Rectal smooth muscle tissue (tissue), 1 donor: Measurements from ENCODE around the gene COBL.

Experiments
- H3K27ac ChIP-seq: one replicate; pipeline ENCODE4 v1.7.0; 2013; ENCODE audit warnings: low read depth, low read length, inconsistent platforms
- H3K27me3 ChIP-seq: one replicate; pipeline ENCODE4 v1.7.0; 2013; ENCODE audit warnings: low read length; ENCODE audit not compliant: control insufficient read depth, insufficient read depth
- H3K36me3 ChIP-seq: one replicate; pipeline ENCODE4 v1.7.0; 2013; ENCODE audit warnings: low read length; ENCODE audit not compliant: control insufficient read depth, insufficient read depth
- H3K4me1 ChIP-seq: one replicate; pipeline ENCODE4 v1.7.0; 2013; ENCODE audit warnings: low read length; ENCODE audit not compliant: control insufficient read depth, insufficient read depth
- H3K4me3 ChIP-seq: one replicate; pipeline ENCODE4 v1.7.0; 2013; ENCODE audit warnings: low read length
- H3K9ac ChIP-seq: one replicate; pipeline ENCODE4 v1.7.0; 2013; ENCODE audit warnings: low read length

Gene COBL

DNA sequence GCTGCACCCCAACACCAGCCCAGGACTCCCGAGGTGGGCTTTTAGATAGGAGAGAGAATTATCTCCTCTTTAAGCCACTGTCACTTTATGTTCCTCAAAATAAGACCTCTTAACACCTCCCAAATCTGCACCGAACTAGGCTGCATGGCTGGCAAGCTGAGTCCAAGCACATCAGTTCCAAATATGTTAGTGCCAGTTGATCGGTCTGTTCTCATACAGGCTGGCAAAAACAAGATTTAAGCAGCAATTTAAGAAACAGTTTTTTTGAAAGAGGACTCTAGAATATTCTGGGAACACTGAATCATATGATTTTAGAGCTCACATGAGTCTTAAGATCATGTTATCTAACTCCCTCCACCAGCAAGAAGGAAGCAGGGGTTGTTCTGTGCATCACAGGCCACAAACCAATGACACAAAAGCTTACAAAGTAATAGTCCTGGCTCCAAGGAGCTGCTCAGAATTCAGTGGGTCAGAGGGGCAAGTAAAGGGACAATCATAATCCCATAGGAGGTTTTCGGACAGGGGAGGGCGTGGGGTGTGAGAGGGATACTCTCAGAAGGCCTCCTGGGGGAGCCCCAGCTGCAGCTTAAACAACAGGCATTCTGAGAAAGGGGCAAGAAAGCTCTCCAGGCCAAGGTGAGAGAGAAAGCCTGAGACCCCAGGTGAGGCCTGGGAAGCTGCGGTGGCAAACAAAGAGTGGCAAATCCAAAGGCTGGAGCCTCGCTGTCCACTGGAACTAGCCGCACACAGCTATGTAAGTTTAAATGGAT, 7.1 kb downstream of the COBL start:
- H3K27me3 ChIP-seq = no peaks in the 10 kb centered on the region
- H3K9ac ChIP-seq = no peak overlapping the region

DNA sequence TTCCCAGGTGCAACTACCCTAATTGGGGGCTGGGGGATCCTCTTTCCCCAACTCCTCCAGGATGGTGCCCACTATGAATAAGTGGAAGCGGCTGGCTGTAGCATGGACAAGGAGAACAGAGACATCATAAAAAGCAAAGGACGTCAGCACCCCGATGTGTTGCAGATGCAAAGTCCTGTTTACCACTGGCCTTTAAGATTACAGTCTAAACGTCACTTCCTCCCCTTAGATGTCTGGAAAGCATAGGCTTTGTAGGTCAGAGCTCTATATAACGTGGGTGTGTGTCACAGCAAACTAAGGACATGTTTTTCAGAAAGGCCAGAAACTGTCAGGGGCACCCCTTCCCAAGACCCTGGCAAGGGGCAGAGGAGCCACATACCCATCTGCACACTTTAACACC, 7.9 kb downstream of the COBL start:
- no peak overlapping the region for H3K27ac ChIP-seq
- H3K4me1 ChIP-seq = no peaks in the 10 kb centered on the region
- no peaks in the 10 kb centered on the region for H3K27me3 ChIP-seq
- no peak overlapping the region for H3K4me3 ChIP-seq
- H3K9ac ChIP-seq = no peak overlapping the region
- no peaks in the 10 kb centered on the region for H3K36me3 ChIP-seq

More for the DNA sequence above, 7.1 kb downstream of the COBL start:
- Histone ChIP-seq H3K4me1 (no peaks in the 10 kb centered on the region), H3K4me3 (no peak overlapping the region), H3K36me3 (no peaks in the 10 kb centered on the region), H3K27ac (no peak overlapping the region)

DNA sequence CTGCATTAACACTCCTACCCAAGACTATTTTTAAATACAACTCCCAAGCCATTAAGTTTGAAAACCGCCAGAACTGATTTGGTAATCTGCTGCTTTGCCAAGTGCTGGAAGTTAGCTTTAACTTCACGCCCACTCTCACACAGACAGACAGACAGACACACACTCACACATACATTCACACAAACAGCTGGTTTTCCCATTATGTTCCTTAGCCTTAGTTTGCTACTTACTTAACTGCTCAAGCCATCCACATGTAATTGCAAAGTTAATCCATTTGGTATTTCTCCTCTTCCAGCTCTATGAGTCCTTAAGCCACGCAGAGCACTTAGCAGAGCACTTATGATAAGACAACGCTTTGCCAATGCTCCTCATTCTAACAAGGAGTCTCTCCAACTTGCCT, 8.3 kb downstream of the COBL start:
- no peak overlapping the region for H3K4me3 ChIP-seq
- no peaks in the 10 kb centered on the region for H3K4me1 ChIP-seq
- H3K27ac ChIP-seq = no peak overlapping the region
- H3K9ac ChIP-seq = no peak overlapping the region
- H3K27me3 ChIP-seq = no peaks in the 10 kb centered on the region
- no peaks in the 10 kb centered on the region for H3K36me3 ChIP-seq

DNA sequence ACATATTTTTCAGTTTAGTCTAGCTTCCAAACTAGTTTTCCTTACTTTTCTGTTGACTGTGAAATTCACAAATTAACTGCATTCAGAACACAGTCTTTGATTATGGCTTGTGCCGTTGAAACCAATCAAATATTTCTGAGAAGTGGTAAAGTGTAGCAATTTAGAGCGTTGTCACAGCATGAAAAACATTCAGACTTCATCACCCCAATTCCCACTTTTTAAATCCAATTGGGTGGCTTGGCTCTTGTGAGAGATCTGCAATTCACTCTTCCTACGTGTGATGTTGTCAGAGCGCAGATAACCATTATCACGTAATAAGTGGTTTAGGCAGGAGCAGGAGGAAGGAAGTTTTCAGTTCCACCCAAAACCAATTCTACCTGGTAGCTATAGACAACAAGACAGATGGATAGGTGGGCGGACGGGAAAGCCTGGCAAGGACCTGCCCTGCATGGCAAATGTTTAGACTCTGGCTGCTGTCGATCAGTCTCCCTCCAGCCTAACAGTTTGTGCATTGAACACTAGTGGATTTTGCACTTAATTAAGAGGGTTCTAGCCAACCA, 8.9 kb downstream of the COBL start:
- H3K36me3 ChIP-seq = no peaks in the 10 kb centered on the region
- no peak overlapping the region for H3K9ac ChIP-seq
- no peak overlapping the region for H3K27ac ChIP-seq
- no peaks in the 10 kb centered on the region for H3K4me1 ChIP-seq
- no peak overlapping the region for H3K4me3 ChIP-seq
- no peaks in the 10 kb centered on the region for H3K27me3 ChIP-seq

DNA sequence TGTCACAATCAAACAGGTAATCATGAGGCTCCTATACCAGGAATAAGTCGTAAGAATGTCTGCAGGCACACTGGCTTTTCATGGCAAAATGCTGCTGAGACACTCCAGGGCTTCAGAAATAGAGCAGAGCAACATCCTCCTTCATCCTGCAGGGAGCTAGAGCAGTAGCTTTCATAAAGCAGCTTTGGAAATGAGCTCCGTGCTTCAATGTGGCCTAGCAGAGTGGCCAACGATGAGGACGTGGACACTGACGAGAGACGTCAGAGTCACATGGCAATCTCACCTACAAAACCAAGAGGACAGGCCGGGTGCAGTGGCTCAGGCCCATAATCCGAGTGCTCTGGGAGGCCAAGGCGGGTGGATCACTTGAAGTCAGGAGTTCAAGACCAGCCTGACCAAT, 9.8 kb downstream of the COBL start:
- H3K27ac ChIP-seq = no peak overlapping the region
- no peaks in the 10 kb centered on the region for H3K27me3 ChIP-seq
- no peak overlapping the region for H3K4me3 ChIP-seq
- H3K9ac ChIP-seq = no peak overlapping the region
- no peaks in the 10 kb centered on the region for H3K4me1 ChIP-seq
- H3K36me3 ChIP-seq = no peaks in the 10 kb centered on the region

DNA sequence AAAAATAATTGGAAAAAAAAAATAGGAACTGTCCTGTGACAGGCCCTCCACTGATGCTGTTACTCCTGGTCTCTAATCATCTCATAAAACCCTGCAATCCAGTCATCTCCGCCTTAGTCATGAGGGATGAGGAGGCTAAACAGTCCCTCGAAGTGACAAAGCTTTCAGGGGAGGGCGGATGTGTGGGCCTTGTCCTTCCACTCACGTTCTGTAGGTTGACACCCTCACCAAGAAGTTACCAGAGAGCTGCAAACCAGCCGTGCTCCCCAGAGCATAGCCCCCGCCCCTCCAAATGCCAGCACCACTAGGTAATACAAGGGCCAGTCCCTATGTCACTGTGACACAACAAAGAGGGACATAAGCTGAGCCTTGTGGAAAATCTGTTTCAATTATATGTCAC, 11.9 kb downstream of the COBL start:
- H3K27me3 ChIP-seq = no peaks in the 10 kb centered on the region
- H3K9ac ChIP-seq = no peak overlapping the region
- no peaks in the 10 kb centered on the region for H3K36me3 ChIP-seq
- H3K27ac ChIP-seq = no peak overlapping the region
- no peak overlapping the region for H3K4me3 ChIP-seq
- H3K4me1 ChIP-seq = no peaks in the 10 kb centered on the region

DNA sequence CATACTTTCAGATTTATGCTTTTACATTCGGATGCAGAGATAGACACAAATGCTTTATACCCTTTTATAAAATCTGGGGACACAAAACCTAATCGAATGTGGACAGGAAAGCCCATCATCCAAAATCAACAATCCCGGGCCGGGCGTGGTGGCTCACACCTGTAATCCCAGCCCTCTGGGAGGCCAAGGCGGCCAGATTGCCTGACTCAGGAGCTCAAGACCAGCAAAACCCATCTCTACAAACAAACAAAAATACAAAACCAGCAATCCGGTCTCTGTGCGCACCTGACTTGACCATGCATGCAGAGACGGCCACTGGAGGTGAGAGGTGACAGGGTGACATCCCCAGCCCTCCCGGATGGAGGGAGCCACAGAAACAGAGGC, 13.5 kb downstream of the COBL start:
- Histone ChIP-seq H3K27ac (no peak overlapping the region), H3K9ac (no peak overlapping the region), H3K4me3 (no peak overlapping the region), H3K36me3 (no peaks in the 10 kb centered on the region), H3K27me3 (no peaks in the 10 kb centered on the region), H3K4me1 (no peaks in the 10 kb centered on the region)

DNA sequence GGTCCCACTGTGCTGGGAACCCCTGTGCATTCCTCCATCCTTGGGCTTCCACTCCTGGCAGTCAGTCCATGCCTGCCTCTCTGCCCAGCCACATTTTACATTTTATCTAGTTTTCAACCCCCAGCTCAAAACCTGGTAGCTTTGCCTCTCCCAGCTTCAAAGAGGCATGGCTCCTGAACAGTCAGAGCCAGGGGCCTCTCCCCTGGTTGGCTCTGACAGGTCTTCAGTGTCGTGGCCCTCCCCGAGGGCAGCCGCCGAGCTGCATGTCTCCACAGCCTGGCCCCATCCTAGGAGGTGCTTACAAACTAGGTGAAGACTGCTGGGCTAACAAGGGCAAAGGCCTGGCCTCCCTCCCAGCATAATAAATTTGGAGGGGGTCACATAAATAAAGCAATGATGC, 14.8 kb downstream of the COBL start:
- no peaks in the 10 kb centered on the region for H3K4me1 ChIP-seq
- H3K9ac ChIP-seq = no peak overlapping the region
- H3K27ac ChIP-seq = no peak overlapping the region
- H3K36me3 ChIP-seq = no peaks in the 10 kb centered on the region
- H3K27me3 ChIP-seq = no peaks in the 10 kb centered on the region
- H3K4me3 ChIP-seq = no peak overlapping the region

DNA sequence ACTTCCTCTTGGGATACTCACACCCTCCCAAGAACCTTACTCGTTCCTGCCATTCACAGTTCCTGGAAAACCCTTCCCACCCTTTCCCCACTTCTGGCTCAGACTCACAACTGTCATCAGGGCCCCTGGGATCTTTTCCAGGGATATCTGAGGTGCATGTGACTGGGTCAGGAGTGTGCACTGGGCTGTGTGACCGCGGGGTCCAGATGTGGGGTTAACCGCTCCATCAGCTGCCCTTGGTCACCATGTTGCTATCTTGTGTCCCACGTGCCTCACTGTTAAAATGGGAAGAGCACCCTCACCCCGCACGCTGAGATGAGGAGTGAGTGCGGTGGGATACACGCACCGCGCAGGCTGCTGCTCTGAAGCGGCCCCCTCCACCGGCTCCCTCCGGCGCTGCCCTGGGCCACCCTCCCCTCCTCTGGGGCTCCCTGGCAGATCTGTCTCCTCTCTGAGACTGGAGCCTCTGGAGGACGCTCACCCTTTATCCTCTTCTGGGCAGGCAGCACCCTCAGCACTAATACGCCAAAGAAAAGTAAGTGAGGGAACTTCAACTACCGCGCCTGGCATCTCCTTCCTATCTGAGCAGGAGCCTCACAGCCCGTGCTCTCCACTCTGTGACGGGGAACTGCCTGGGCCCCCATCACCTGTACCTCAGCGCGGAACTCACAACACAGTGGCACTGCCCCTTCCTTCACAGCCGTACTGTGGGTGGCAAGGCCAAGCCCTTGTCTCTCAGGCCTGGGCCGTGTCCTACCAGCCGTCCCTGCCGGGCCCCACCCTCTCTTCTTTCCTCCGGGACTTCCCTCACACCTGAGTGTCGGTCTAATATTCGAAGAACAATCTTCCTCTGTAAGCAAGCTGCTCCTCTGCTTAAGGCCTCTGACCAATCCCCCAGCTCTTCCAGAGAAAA, 15.6 kb downstream of the COBL start:
- Histone ChIP-seq H3K4me1 (no peaks in the 10 kb centered on the region), H3K27ac (no peak overlapping the region), H3K36me3 (no peaks in the 10 kb centered on the region), H3K9ac (no peak overlapping the region), H3K4me3 (no peak overlapping the region), H3K27me3 (no peaks in the 10 kb centered on the region)

DNA sequence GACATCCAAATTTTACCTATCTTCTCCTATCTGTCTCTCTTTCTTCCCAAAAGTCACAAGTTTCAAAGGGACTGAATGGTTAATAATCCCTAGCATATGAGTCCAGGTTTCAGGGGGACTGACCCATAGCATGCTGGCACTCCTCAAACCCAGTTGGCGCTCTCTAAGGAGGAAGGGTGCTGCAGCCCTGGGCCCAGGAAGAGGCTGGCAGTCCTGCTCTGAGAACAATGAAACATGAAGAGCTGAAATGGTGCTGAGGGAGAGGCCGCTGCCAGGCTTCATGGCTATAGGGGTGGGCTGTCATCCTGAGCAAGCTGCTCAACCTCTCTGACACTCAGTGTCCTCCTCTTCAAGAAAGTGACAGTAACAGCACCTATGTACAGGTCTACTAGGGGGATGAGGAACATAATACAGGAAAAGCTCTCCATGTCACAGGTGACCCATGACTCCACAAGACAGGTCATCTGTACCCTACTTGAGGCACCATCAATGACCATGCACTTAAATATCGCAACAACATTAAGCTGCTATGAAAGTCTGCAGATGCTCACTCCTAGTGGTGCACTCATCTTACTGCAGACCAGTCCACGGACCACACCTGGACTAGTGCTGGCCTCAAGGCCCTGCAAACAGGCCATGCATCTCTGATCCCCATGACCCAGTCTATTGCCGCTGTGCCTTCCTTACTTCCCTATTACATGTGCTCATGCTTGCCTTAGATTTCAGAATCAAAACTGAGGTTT, 17.0 kb downstream of the COBL start:
- no peaks in the 10 kb centered on the region for H3K36me3 ChIP-seq
- H3K4me1 ChIP-seq = no peaks in the 10 kb centered on the region
- no peaks in the 10 kb centered on the region for H3K27me3 ChIP-seq
- H3K9ac ChIP-seq = no peak overlapping the region
- no peak overlapping the region for H3K27ac ChIP-seq
- H3K4me3 ChIP-seq = no peak overlapping the region

DNA sequence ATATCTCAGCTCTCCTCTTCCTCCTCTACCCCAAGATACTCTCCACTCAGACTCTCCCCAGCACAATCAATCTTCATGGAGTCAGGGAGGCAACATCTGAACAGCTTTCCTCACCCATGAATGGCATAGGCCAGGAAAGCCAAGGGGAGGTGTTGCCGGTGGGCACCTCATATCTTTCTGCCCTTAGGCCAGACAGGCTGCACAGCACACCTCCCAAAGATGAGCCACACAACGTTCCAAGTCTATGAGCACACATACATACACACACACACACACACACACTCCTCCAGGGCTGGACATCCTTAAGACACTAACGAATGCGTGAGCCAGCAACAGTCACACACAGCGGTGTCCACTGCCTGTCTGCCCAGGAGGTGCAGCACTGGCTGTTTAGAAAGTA, 17.7 kb downstream of the COBL start:
- no peak overlapping the region for H3K27ac ChIP-seq
- H3K27me3 ChIP-seq = no peaks in the 10 kb centered on the region
- H3K4me3 ChIP-seq = no peak overlapping the region
- no peaks in the 10 kb centered on the region for H3K4me1 ChIP-seq
- H3K36me3 ChIP-seq = no peaks in the 10 kb centered on the region
- H3K9ac ChIP-seq = no peak overlapping the region

DNA sequence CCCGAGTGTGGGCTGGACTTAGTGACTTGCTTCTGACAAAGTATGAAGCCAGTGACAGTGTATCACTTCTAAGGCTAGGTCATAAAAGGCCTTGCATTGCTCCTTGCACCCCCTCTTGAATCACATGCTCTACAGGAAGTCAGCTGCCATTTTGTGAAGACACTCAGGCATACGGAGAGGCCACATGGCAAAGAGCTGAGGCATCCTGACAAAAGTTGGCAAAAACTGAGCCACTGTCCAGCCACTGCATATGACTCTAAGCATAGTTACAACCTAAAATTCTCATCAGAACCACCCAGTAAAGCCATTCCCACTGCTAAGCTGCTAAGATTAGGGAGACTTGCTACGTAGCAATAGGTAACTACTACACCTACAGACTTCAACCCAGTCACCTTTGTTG, 18.6 kb downstream of the COBL start:
- Histone ChIP-seq H3K4me1 (no peaks in the 10 kb centered on the region), H3K4me3 (no peak overlapping the region), H3K36me3 (no peaks in the 10 kb centered on the region), H3K27me3 (no peaks in the 10 kb centered on the region), H3K9ac (no peak overlapping the region), H3K27ac (no peak overlapping the region)
